ENCODE data around the gene SLC30A1.

SLC30A1 gene

GRCh38 chr1:211609120-211610024 lies 30.4 kb upstream of the SLC30A1 start:
- no peak for DNase-seq (ENCODE audit: low spot score)

- DNase-seq (ENCODE audit: low spot score): no peak
Observed at GRCh38 chr1:211607754-211608473, 29.0 kb upstream of the SLC30A1 start.

GRCh38 chr1:211606914-211607753 lies 28.2 kb upstream of the SLC30A1 start:
- DNase-seq (ENCODE audit: low spot score): no peak

- no peak for DNase-seq (ENCODE audit: low spot score)
Observed at GRCh38 chr1:211606332-211606913, 27.5 kb upstream of the SLC30A1 start.

- no peak for DNase-seq (ENCODE audit: low spot score)
Observed at GRCh38 chr1:211605603-211606331, 26.8 kb upstream of the SLC30A1 start.

GRCh38 chr1:211605034-211605433 lies 26.1 kb upstream of the SLC30A1 start:
- no peak for DNase-seq (ENCODE audit: low spot score)

GRCh38 chr1:211604548-211604947 lies 25.6 kb upstream of the SLC30A1 start:
- DNase-seq (ENCODE audit: low spot score): no peak

GRCh38 chr1:211603713-211604112 lies 24.8 kb upstream of the SLC30A1 start:
- DNase-seq (ENCODE audit: low spot score): no peak

- no peak for DNase-seq (ENCODE audit: low spot score)
Observed at GRCh38 chr1:211603191-211603701, 24.3 kb upstream of the SLC30A1 start.

- no peak for DNase-seq (ENCODE audit: low spot score)
Observed at GRCh38 chr1:211601982-211602670, 23.2 kb upstream of the SLC30A1 start.

GRCh38 chr1:211601159-211601558 lies 22.2 kb upstream of the SLC30A1 start:
- DNase-seq (ENCODE audit: low spot score): no peak

GRCh38 chr1:211599250-211599649 lies 20.3 kb upstream of the SLC30A1 start:
- no peak for DNase-seq (ENCODE audit: low spot score)

- DNase-seq (ENCODE audit: low spot score): no peak
Observed at GRCh38 chr1:211598514-211598913, 19.6 kb upstream of the SLC30A1 start.

- DNase-seq (ENCODE audit: low spot score): no peak
Observed at GRCh38 chr1:211596418-211597181, 17.6 kb upstream of the SLC30A1 start.

GRCh38 chr1:211595419-211595818 lies 16.5 kb upstream of the SLC30A1 start:
- no peak for DNase-seq (ENCODE audit: low spot score)

- DNase-seq (ENCODE audit: low spot score): no peak
Observed at GRCh38 chr1:211591980-211592493, 13.1 kb upstream of the SLC30A1 start.

GRCh38 chr1:211589782-211590721 lies 11.1 kb upstream of the SLC30A1 start:
- no peak for DNase-seq (ENCODE audit: low spot score)

GRCh38 chr1:211588711-211589110 lies 9.8 kb upstream of the SLC30A1 start:
- no peak for DNase-seq (ENCODE audit: low spot score)

Data from SK-N-DZ (cell line).